DMS53 (cell line): ENCODE data around the gene ALLC.

Experiments used
- DNase-seq: peaks from one replicate; lab custom pipeline; 2025; lab: John Stamatoyannopoulos, UW

ALLC gene

GRCh38 chr2:3679180-3679579 lies 21.2 kb downstream of the ALLC start:
- DNase-seq: no peak

DNA sequence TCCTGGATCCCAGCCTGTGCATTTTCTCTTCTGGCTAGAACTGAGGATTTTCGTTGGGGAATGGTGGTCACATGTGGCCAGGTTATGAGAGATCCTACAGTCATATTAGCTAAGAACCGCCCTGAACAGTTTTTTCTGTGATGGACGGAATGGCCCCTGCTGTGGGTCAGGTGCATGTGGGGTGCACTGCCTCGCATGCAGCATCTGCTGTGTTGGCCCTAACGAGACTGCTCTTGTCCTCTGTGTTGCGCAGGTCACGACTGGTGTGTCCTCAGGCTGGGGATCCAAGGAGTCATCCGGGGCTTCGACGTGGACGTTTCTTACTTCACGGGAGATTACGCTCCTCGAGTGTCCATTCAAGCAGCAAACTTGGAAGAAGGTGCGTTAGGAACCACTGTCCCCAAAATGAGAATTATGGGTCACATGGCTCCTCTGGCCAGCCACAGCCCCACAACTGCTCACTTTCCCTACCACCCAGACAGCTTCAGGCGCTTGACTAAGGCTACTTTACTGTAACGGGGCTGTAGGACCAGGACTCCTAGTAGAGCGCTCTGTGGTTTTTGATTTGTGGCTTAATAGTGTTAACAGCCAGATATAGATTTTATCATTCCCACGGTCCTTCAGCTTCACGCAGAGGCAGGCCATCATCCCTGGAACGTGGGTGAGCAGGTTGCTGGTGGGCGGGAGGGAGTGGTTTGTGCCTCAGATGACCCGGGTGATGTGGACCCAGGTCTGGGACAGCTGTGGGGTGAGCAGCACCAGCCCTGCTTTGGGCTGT lies 21.8 kb downstream of the ALLC start:
- DNase-seq: no peak

DNA sequence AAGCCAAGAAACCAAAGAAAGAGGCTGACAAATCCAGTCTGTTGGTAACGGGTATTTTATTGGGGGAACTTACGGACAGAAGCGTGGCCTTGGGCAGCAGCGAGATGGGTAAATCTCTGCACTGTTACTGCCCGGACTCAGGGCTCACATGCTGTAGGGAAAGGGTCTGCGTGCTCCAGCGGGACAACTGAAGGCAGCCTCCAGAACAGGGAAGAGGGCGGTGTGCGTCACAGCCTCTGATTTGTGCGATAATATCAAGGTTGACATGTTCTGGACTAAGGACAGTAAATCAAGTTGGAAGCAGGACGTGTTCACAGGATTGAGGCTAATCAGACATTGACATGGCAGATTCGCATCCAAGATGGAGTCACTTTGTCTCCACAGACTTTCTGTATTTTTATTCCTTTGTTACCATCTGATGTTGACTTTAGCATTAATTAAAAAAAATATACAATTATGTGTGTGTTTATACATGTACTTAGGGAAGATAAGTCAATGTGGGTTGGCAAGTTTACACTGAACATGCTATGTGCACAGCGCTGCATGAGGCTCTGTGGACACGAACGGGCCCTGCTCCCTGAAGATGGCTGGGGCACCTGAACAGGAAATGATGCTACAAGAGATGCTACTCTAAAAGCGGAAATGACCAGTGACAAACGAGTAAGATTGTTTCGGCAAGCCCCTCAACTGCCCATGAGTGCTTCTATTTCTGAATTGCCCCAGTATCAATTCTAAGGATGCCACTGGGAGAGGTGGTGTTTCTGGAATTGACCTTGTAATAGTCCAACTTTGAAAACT lies 22.7 kb downstream of the ALLC start:
- no peak for DNase-seq

DNA sequence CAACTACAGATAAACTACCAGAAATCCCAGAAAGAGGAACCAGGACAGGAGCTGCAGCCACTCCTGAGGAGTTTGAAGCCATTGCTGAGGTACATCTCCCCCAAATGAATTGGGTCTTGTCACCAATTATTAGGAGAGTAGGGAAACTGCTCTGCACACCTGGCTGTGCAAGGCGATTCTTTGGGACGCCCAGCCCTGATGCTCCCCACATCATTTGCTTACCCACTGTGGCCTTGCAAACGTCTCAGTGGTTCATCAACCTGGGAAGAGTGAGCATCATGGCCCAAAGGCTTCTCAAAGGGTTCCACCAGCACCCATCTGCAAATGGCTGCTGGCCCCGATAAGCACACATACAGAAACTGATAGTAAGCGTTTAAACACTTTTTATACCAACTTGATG lies 23.6 kb downstream of the ALLC start:
- DNase-seq: no peak

DNA sequence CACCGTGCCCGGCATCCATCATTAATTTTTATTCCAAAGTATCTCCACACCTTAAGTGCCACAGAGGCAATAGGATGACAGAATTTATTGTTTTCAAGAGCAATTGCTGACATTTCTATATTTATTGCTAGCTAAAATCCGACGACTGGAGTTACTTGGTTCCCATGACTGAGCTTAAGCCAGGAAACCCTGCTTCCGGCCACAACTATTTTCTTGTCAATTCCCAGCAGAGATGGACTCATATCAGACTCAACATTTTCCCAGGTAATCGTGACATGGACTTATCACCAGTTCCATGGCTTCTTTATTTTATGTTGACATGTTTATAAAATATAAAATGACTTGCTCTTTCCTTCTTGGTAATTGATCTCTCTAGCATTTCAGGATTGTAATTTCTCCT lies 24.8 kb downstream of the ALLC start:
- no peak for DNase-seq

DNA sequence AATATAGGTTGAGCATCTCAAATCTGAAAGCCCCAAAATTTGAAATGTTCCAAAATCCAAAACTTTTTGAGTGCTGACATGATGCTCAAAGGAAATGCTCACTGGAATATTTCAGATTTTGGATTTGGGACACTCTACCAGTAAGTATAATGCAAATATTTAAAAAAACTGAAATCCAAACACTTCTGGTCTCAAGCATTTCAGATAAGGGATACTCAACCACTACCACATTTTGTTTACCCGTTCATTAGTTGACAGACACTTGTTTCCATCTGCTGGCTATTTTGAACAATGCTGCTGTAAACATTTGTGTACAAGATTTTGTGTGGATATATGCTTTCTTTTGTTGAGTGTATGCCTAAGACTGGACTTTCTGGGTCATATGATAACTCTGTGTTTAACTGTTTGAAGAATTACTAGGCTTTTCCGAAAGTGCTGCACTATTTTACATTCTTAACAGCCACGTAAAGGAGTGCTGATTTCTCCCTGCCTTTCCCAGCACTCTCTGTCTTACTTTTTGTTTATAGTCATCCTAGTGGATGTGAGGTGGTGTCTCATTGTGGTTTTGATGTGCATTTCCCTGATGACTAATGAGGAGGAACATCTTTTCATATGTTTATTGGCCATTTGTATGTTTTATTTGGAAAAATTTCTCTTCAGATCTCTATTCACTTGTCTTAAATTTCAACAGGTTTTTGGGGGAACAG lies 25.9 kb downstream of the ALLC start:
- DNase-seq: peak; percentile 40

GRCh38 chr2:3689998-3690748 lies 32.2 kb downstream of the ALLC start:
- DNase-seq: peak; percentile 11

DNA sequence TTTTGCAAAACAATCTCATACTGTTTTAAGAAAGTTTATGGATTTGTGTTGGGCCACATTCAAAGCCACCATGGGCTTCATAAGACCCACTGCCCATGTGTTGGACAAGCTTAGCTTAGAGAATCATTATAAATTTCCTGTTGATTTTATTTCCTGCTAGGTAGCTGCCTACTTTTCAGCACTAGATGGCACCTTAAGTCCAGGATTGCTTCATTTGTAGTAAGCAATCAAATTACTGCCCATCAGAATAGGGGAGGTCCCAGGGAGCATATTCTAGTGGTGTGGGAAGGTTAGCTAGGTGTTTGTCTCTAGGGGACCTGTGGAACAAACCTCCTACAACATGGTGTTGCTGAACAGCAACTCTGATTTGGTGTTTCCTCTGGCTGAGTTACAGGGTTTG lies 34.4 kb downstream of the ALLC start:
- peak; percentile 67 for DNase-seq

- DNase-seq: no peak
Measured at GRCh38 chr2:3696545-3696944, 38.5 kb downstream of the ALLC start.

DNA sequence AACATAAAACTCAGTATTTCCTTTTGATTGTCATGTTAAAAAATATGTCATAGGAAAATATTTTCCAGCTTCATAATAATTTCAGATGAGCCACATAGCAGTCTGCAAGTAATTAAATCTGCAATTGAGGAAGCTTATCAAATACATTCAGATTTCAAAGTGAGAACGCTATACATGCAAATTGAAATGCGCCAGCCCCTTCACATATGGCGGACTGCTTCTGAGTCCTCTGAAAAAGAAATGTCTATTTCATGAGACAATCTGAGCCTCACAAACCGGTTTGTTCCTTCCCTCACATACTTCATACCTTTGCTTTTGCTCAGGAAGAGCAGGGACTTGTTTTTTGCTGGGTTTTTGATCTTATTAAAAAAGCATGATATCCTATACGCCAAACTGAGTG lies 43.1 kb downstream of the ALLC start:
- no peak for DNase-seq

GRCh38 chr2:3703236-3703756 lies 45.3 kb downstream of the ALLC start, which contains the start of gene DCDC2C:
TSS of gene DCDC2C (plus strand) at chr2:3703575. CDS start at chr2:3703752, 177 bp downstream.
- no peak for DNase-seq

DNA sequence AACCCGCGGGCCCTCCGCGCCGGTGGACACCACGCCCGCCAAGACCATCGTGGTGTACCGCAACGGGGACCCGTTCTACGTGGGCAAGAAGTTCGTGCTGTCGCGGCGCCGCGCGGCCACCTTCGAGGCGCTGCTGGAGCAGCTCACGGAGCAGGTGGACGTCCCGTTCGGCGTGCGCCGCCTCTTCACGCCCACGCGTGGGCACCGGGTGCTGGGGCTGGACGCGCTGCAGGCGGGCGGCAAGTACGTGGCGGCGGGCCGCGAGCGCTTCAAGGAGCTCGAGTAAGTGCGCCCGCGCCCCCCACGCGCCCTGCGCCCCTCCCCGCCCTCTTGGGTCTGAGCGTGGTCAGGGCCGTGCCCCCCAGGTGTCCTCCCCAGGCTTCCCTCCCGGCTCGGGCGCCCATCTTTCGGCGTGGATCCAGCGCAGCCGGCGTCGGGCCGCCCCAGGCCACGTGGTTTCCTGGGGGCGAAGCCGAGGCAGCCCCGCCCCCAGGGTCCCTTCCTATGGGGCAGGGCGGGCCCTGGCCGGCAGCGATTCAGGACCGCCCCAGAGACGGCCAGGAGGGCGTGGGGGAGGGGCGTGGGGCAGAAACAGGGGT lies 45.9 kb downstream of the ALLC start:
- peak; percentile 13 for DNase-seq

GRCh38 chr2:3704692-3705091 lies 46.7 kb downstream of the ALLC start:
- no peak for DNase-seq

DNA sequence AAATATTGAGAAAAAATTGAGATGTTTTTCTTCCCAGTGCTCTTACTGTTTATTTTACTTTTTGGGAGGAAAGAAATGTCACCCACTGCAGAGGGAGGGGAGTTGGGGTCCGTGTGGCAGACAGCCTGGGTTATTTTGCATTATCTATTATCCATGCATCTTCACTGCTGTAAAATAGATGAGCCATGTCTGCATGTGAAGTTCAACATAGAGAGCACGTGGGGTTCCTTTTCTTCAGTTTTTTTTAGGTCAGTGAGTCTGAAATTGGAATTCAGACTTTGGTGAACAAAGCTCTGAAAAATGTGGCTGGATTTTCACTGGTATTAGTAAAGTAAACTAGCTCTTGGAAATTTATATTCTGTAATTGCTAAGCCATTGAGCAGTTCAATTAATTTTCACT lies 47.8 kb downstream of the ALLC start:
- DNase-seq: no peak

DNA sequence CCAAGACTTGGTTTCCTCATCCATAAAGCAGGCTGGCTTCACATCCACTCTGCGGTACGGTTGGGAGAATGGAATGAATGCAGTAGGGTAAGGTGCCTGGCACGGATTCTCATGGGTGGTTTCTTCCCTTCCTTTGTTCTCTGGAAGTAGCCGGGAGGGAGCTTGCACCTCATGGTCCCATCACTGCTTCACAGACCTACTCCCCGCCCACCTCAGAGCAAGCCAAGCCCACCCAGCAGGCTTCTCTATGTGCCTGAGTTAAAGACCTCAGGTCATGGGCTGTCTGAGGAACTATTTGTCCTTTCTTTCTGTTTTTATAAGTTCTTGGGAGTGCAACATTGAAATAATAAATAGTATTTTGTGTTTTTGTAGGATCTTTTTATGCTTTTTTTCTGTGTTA lies 48.9 kb downstream of the ALLC start:
- DNase-seq: no peak

DNA sequence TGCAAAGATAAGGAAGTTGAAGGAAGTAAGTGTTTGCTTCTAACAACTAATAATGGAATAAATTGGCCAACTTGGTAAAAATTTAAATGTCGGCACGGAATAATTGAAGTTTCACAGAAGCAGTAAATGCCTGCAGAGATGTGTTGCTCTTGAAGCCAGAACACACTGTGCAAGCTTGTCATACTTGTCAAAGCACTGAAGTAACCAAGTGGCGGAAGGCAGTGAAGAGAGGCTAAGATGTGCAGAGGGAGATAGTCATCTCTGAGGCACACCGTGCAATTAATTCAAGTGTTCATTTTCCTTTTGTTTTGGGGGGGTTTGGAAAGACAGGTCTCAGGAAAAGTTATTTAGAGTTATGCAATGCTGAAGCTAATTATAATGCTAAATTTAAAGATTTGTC lies 50.6 kb downstream of the ALLC start:
- DNase-seq: no peak

DNA sequence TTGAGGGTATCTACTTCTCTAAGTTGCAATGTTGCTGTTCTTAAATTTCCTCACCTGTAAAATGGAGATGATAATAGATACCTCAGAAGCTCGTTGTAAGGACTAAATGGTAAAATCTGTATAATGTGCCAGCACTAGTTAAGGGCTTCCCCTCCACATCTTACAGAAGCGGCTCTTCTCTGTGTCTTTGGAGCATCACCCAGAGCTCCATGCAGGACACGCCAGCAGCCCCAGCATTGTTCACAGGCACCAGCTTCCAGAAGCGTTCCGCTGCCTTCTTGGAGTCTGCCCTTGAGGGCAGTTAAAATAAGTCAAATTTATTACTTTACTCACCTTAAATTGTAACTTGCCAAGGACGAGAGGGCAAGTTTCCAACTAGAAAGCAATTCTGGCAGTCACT lies 51.2 kb downstream of the ALLC start:
- DNase-seq: no peak

DNA sequence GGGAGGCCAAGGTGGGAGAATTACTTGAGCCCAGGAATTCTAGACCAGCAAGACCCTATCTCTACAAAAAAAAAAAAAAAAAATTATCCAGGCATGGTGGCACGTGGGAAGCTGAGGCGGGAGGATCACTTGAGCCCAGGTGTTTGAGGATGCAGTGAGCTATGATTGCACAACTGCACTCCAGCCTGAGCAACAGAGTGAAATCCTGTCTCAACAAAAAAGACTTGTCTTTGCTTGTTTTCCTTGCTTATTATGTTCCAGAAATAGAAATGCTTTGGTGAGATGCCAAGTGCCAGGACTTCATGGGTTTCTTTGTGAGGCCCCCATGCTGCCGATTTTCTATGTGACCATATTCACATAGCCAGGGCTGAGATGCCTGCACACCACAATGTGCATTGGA lies 54.4 kb downstream of the ALLC start:
- no peak for DNase-seq

DNA sequence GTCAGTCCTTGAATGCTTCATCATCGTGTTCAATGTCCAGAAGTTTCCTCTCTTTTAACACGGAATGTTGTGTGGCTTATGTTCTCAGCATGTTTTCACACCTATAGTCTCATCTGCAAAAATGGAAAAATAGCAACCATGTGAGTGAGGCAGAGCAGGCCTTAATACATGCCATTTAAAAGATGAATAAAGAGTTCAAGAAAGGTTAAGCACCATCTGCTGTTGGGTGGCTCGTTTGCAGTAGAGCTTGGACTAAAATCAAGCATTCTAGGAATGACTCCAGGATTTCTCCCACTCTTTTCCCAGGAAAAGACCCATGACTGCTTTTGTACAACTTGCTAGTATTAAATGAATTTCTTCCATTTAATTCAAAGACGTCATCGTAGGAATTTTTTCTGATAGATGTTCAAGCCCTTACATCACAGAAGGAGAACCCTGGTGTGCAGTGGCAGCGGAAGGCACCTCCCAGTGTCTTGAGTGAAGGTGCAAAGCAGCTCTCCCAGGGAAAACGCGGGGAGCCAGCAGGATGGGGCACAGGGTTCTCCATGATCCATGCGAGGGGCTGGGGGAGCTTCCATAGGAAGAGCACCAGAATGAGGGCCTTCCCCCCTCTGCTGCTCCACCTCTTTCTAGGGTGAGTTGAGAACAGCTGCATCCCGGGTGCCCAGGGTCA lies 55.0 kb downstream of the ALLC start:
- no peak for DNase-seq

GRCh38 chr2:3718679-3719078 lies 60.7 kb downstream of the ALLC start:
- DNase-seq: no peak

DNA sequence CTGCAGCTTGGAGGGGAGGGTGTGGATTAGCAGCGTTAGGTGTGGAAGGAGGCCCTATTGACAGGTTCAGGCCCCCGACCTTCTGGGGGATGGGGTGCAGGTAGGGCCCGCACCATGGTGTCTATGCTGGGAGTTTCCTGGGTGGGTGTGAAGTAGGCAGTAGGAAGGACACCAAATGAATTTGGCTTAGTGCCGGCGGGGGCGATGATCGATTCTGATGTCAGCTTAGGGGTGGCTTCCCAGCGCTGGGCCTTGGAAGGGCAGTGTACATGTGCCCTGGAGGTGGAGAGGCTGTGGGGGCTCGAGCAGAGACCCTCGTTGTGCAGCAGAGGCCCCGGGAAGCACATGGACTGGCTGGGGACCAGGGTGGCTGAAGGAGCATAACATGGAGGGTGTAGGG lies 67.0 kb downstream of the ALLC start:
- no peak for DNase-seq
